Choroid plexus epithelial cell (primary cell): ENCODE measurements around the gene SLAMF8.

Source experiments
- DNase-seq: peaks from one replicate; pipeline ENCODE4 v3.0.0-alpha.2; 2010; ENCODE audit warnings: low read depth
- H3K4me3 ChIP-seq: 2 replicates; pipeline ENCODE4 v1.5.1; 2011; ENCODE audit warnings: low read depth, mild to moderate bottlenecking, control low read depth, low read length, moderate library complexity
- CTCF ChIP-seq: conservative IDR thresholded peaks from 2 replicates; pipeline ENCODE4 v1.5.1; 2011; ENCODE audit warnings: low read depth, mild to moderate bottlenecking, control low read depth, inconsistent platforms, low read length, moderate library complexity

Gene SLAMF8

GRCh38 chr1:159799446-159799985, 27.2 kb upstream of the SLAMF8 start:
- no peak for DNase-seq
- TF ChIP-seq CTCF: no peak
- no peak overlapping the region for H3K4me3 ChIP-seq

- no peak for TF ChIP-seq CTCF
These were observed 26.3 kb upstream of the SLAMF8 start for GRCh38 chr1:159800177-159800930.

GRCh38 chr1:159802111-159802510, 24.6 kb upstream of the SLAMF8 start, which contains the start of gene FCRL6:
Gene FCRL6, plus strand, starts transcription at chr1:159802360. Its CDS starts 65 bp downstream, at chr1:159802425.
- DNase-seq: no peak
- no peak within 1 kb of the TSS for H3K4me3 ChIP-seq
- TF ChIP-seq CTCF: no peak

More at GRCh38 chr1:159800177-159800930, 26.3 kb upstream of the SLAMF8 start:
- no peak for DNase-seq
- no peak overlapping the region for H3K4me3 ChIP-seq

GRCh38 chr1:159803956-159804689, 22.6 kb upstream of the SLAMF8 start:
- no peak overlapping the region for H3K4me3 ChIP-seq
- DNase-seq: no peak
- TF ChIP-seq CTCF: no peak

GRCh38 chr1:159804924-159805323, 21.7 kb upstream of the SLAMF8 start:
- H3K4me3 ChIP-seq: no peak overlapping the region
- no peak for DNase-seq
- TF ChIP-seq CTCF: no peak

- H3K4me3 ChIP-seq: no peak overlapping the region
- no peak for TF ChIP-seq CTCF
- no peak for DNase-seq
These were observed 10.7 kb upstream of the SLAMF8 start for GRCh38 chr1:159815926-159816325.
